HFFc6 (cell line): Measurements from ENCODE around the gene RTN4. TPM values are rescaled to one million over a fixed set of nuclear protein-coding genes. Genes with fewer than 3 reads are reported as not detected.

ENCODE experiments used
- DNase-seq: peaks from one replicate; pipeline ENCODE4 v3.0.0-alpha.2; 2018
- H3K27ac Mint-ChIP-seq: 2 replicates; pipeline ENCODE4 v1.8.0; 2020; ENCODE audit warnings: mild to moderate bottlenecking, mixed read lengths
- H3K27me3 Mint-ChIP-seq: 2 replicates; pipeline ENCODE4 v1.8.0; 2021; ENCODE audit warnings: mild to moderate bottlenecking, moderate library complexity, mixed read lengths; ENCODE audit not compliant: insufficient read depth
- H3K36me3 Mint-ChIP-seq: 2 replicates; pipeline ENCODE4 v1.8.0; 2021; ENCODE audit warnings: low read depth, mixed read lengths
- H3K4me1 Mint-ChIP-seq: 2 replicates; pipeline ENCODE4 v1.8.0; 2020; ENCODE audit warnings: low read depth, mixed read lengths
- H3K4me3 Mint-ChIP-seq: 2 replicates; pipeline ENCODE4 v1.8.0; 2020; ENCODE audit warnings: mild to moderate bottlenecking, moderate library complexity, mixed read lengths
- H3K9me3 Mint-ChIP-seq: 2 replicates; pipeline ENCODE4 v1.8.0; 2020; ENCODE audit warnings: mild to moderate bottlenecking, mixed read lengths
- total RNA-seq, 6 experiments: library from RNA; stranded (reverse); fragmentation: NEBNext Ultra II Directional; extraction: Animal tissue kit (Norgen Biotek cat#: 25700); gene quantifications; 2 replicates in 1 of 6; 3 replicates in 5 of 6; pipeline ENCODE4 v1.2.3, GENCODE V29; 2021
- TF ChIP-seq, protein P1 (sequence below): fragments of 200-600 bp; sonication (generic); IDR thresholded peaks from 2 replicates; pipeline ENCODE4 v1.5.0; 2021; ENCODE audit warnings: antibody characterized with exemption, mild to moderate bottlenecking

RTN4 gene
- total RNA-seq, 6 experiments from 2014 or later, result 820 to 1,001 (median 831) TPM

DNA sequence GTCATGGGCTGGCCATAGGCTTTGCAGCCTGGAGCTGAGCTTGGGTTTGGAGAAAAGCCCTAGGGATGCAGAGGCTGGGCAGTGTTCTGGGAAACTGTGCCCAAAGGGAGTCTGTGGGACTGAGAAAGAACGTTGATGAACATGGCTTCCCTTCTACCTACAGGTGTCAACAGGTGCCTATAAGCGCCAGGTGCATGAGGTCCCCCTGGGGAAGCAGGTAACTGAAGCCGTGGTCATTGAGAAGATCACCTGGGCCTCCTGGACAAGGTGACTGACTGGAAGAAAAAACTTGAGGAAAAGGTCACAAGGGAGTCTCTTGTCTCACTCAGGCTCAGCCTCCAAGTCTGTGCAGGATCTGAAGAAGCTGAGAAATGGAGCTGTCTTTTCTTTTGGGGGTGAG lies 83.4 kb downstream of the RTN4 start:
- peaks cover 66% of the 10 kb centered on the region for H3K36me3 Mint-ChIP-seq
- no peaks in the 10 kb centered on the region; the same call in 1 of the 2 replicates for H3K9me3 Mint-ChIP-seq
- TF ChIP-seq, protein P1, sequence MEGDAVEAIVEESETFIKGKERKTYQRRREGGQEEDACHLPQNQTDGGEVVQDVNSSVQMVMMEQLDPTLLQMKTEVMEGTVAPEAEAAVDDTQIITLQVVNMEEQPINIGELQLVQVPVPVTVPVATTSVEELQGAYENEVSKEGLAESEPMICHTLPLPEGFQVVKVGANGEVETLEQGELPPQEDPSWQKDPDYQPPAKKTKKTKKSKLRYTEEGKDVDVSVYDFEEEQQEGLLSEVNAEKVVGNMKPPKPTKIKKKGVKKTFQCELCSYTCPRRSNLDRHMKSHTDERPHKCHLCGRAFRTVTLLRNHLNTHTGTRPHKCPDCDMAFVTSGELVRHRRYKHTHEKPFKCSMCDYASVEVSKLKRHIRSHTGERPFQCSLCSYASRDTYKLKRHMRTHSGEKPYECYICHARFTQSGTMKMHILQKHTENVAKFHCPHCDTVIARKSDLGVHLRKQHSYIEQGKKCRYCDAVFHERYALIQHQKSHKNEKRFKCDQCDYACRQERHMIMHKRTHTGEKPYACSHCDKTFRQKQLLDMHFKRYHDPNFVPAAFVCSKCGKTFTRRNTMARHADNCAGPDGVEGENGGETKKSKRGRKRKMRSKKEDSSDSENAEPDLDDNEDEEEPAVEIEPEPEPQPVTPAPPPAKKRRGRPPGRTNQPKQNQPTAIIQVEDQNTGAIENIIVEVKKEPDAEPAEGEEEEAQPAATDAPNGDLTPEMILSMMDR, result no peak
- DNase-seq, result no peak
- peak overlapping the region; percentile 43; the same call in 1 of the 2 replicates for H3K27ac Mint-ChIP-seq
- peaks cover 44% of the 10 kb centered on the region for H3K27me3 Mint-ChIP-seq
- peaks cover 90% of the 10 kb centered on the region for H3K4me1 Mint-ChIP-seq
- H3K4me3 Mint-ChIP-seq, result peak overlapping the region; percentile 45; the same call in 1 of the 2 replicates

- H3K27ac Mint-ChIP-seq, result peak overlapping the region; percentile 43
- H3K4me1 Mint-ChIP-seq, result peaks cover 85% of the 10 kb centered on the region
- peaks cover 45% of the 10 kb centered on the region for H3K27me3 Mint-ChIP-seq
- H3K9me3 Mint-ChIP-seq, result no peaks in the 10 kb centered on the region; the same call in 1 of the 2 replicates
- peaks cover 61% of the 10 kb centered on the region for H3K36me3 Mint-ChIP-seq
- no peak for DNase-seq
- H3K4me3 Mint-ChIP-seq, result peak overlapping the region; percentile 45; the same call in 1 of the 2 replicates
- TF ChIP-seq, protein P1, result no peak
These were observed 84.0 kb downstream of the RTN4 start for GRCh38 chr2:54966165-54966832.

DNA sequence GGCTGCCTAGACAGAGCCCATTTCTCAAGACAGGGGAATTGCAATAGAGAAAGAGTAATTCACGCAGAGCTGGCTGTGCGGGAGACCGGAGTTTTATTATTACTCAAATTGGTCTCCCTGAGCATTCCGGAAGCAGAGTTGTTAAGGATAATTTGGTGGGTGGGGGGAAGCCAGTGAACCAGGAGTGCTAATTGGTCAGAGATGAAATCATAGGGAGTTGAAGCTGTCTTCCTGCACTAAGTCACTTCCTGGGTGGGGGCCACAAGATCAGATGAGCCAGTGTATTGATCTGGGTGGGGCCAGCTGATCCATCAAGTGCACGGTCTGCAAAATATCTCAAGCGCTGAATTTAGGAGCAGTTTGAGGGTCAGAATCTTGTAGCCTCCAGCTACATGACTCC lies 84.8 kb downstream of the RTN4 start:
- peaks cover 55% of the 10 kb centered on the region for H3K36me3 Mint-ChIP-seq
- H3K27ac Mint-ChIP-seq, result peak overlapping the region; percentile 66
- TF ChIP-seq, protein P1, result no peak
- H3K9me3 Mint-ChIP-seq, result no peaks in the 10 kb centered on the region; the same call in 1 of the 2 replicates
- no peak for DNase-seq
- peak overlapping the region; percentile 25; the same call in 1 of the 2 replicates for H3K4me3 Mint-ChIP-seq
- peaks cover 80% of the 10 kb centered on the region for H3K4me1 Mint-ChIP-seq
- peaks cover 47% of the 10 kb centered on the region for H3K27me3 Mint-ChIP-seq

GRCh38 chr2:54964816-54965215 lies 85.4 kb downstream of the RTN4 start:
- Mint-ChIP-seq H3K4me3 (peak overlapping the region; percentile 25; the same call in 1 of the 2 replicates), H3K27ac (peak overlapping the region; percentile 66), H3K9me3 (no peaks in the 10 kb centered on the region; the same call in 1 of the 2 replicates), H3K4me1 (peaks cover 74% of the 10 kb centered on the region), H3K27me3 (peaks cover 47% of the 10 kb centered on the region), H3K36me3 (peaks cover 49% of the 10 kb centered on the region)
- TF ChIP-seq, protein P1, result no peak
- DNase-seq, result no peak

GRCh38 chr2:54964271-54964670 lies 86.0 kb downstream of the RTN4 start:
- peaks cover 69% of the 10 kb centered on the region for H3K4me1 Mint-ChIP-seq

More at GRCh38 chr2:54964271-54964670, 86.0 kb downstream of the RTN4 start:
- DNase-seq, result peak; percentile 53
- peaks cover 47% of the 10 kb centered on the region for H3K27me3 Mint-ChIP-seq
- H3K36me3 Mint-ChIP-seq, result peaks cover 43% of the 10 kb centered on the region
- H3K9me3 Mint-ChIP-seq, result no peaks in the 10 kb centered on the region; the same call in 1 of the 2 replicates
- TF ChIP-seq, protein P1, result no peak
- peak overlapping the region; percentile 6 for H3K27ac Mint-ChIP-seq
- no peak overlapping the region for H3K4me3 Mint-ChIP-seq
